Neutrophil (primary cell): Measurements from ENCODE around the gene SPATS2L.

Experiments
- H3K27ac ChIP-seq: fragments of 200-600 bp; sonication (generic); 2 replicates; pipeline ENCODE4 v1.5.1; 2016; ENCODE audit warnings: mild to moderate bottlenecking, moderate library complexity
- H3K27me3 ChIP-seq: fragments of 200-600 bp; sonication (generic); 2 replicates; pipeline ENCODE4 v1.6.0; 2016; ENCODE audit warnings: mild to moderate bottlenecking
- H3K36me3 ChIP-seq: fragments of 200-600 bp; sonication (generic); 2 replicates; pipeline ENCODE4 v1.5.1; 2017
- H3K4me1 ChIP-seq, 2 experiments: fragments of 200-600 bp in 1 of 2; sonication (generic) in 1 of 2; 1 replicate in 1 of 2; 2 replicates in 1 of 2; pipeline versions ENCODE4 v1.5.1 to v1.6.1; 2013 to 2016; ENCODE audit warnings: low read depth in 1 of 2, low read length in 1 of 2, mild to moderate bottlenecking in 1 of 2, moderate library complexity in 1 of 2; ENCODE audit not compliant: control insufficient read depth in 1 of 2, insufficient read depth in 1 of 2
- H3K4me3 ChIP-seq, 2 experiments: fragments of 200-600 bp in 1 of 2; sonication (generic) in 1 of 2; 1 replicate in 1 of 2; 2 replicates in 1 of 2; pipeline ENCODE4 v1.5.1; 2013 to 2016; ENCODE audit warnings: low read depth in 1 of 2, low read length in 1 of 2, mild to moderate bottlenecking in 1 of 2, moderate library complexity in 1 of 2
- H3K9me3 ChIP-seq: fragments of 200-600 bp; sonication (generic); 2 replicates; pipeline ENCODE4 v1.5.1; 2016
- CTCF ChIP-seq: fragments of 200-600 bp; sonication (generic); IDR thresholded peaks from 2 replicates; pipeline ENCODE4 v1.5.1; 2016; ENCODE audit warnings: antibody characterized with exemption

SPATS2L gene

GRCh38 chr2:200272320-200272719 is 34.2 kb upstream of the SPATS2L start:
- Histone ChIP-seq H3K9me3 (no peaks in the 10 kb centered on the region), H3K27ac (no peak overlapping the region), H3K36me3 (no peaks in the 10 kb centered on the region), H3K27me3 (no peaks in the 10 kb centered on the region), H3K4me1 (no peaks in the 10 kb centered on the region), H3K4me3 (no peak overlapping the region)
- no peak for TF ChIP-seq CTCF

- Histone ChIP-seq H3K36me3 (no peaks in the 10 kb centered on the region), H3K4me1 (no peaks in the 10 kb centered on the region), H3K4me3 (no peak overlapping the region), H3K27me3 (no peaks in the 10 kb centered on the region), H3K9me3 (no peaks in the 10 kb centered on the region), H3K27ac (no peak overlapping the region)
- no peak for TF ChIP-seq CTCF
These were observed 32.1 kb upstream of the SPATS2L start for GRCh38 chr2:200274116-200275075.

GRCh38 chr2:200275295-200276013 is 31.0 kb upstream of the SPATS2L start:
- Histone ChIP-seq H3K27me3 (no peaks in the 10 kb centered on the region), H3K36me3 (no peaks in the 10 kb centered on the region), H3K27ac (no peak overlapping the region), H3K4me3 (no peak overlapping the region), H3K4me1 (no peaks in the 10 kb centered on the region), H3K9me3 (no peaks in the 10 kb centered on the region)
- no peak for TF ChIP-seq CTCF

- no peak for TF ChIP-seq CTCF
- Histone ChIP-seq H3K4me3 (no peak overlapping the region), H3K27ac (no peak overlapping the region), H3K36me3 (no peaks in the 10 kb centered on the region), H3K4me1 (no peaks in the 10 kb centered on the region), H3K27me3 (no peaks in the 10 kb centered on the region), H3K9me3 (no peaks in the 10 kb centered on the region)
These were observed 30.0 kb upstream of the SPATS2L start for GRCh38 chr2:200276472-200276871.

DNA sequence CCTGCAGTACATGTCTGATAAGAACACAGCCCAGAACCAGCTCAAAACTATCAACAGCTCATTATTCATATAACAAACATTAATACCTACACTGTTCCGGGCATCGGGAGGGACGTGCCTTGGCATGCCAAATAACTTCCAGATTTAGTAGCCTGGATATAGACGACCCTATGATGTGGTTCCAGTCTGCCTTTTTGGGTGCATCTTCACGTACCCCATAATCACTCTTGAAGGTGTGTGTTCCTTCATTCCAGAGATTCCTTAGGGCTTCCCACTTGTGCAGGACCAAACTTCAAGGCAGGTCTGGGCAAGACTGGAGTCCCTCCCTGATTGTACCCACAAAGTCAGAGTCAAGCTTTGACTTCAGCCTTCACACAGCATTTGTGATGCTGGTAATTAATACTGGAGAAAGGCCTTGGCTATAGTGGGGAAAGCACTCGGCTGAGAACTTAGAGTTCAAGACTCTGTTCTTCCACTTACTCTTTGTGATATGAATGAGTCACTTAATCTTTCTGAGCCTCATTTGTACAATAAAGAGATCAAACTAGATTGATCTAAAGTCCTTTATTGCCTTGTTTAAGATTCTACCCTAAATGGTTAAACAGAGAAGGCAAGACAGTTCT is 27.7 kb upstream of the SPATS2L start:
- H3K4me1 ChIP-seq: no peaks in the 10 kb centered on the region
- no peak overlapping the region for H3K4me3 ChIP-seq
- no peak overlapping the region for H3K27ac ChIP-seq
- no peak for TF ChIP-seq CTCF
- H3K36me3 ChIP-seq: no peaks in the 10 kb centered on the region
- H3K27me3 ChIP-seq: peaks cover 6% of the 10 kb centered on the region
- H3K9me3 ChIP-seq: no peaks in the 10 kb centered on the region
